PFSK-1 (cell line): Measurements from ENCODE around the gene CRNKL1.

ENCODE experiments used
- REST ChIP-seq, 2 experiments: IDR thresholded peaks; 2 replicates each; pipeline versions ENCODE4 v1.6.1 to v1.8.0; 2011 to 2012; ENCODE audit warnings: low read depth in 2 of 2, low read length in 2 of 2, control low read depth in 1 of 2, inconsistent platforms in 1 of 2, mild to moderate bottlenecking in 1 of 2, moderate library complexity in 1 of 2; ENCODE audit not compliant: insufficient read depth in 1 of 2
- SIN3A ChIP-seq: IDR thresholded peaks from 2 replicates; pipeline ENCODE4 v1.6.1; 2012; ENCODE audit warnings: mild to moderate bottlenecking, low read length, moderate library complexity, borderline replicate concordance; ENCODE audit not compliant: insufficient read depth
- TAF1 ChIP-seq: IDR thresholded peaks from 2 replicates; pipeline ENCODE4 v1.6.1; 2012; ENCODE audit warnings: low read length, control low read depth, borderline replicate concordance; ENCODE audit not compliant: insufficient read depth

GRCh38 chr20:20005342-20005741 lies 46.9 kb downstream of the CRNKL1 start:
- TF ChIP-seq TAF1: no peak
- TF ChIP-seq SIN3A: no peak
- no peak for TF ChIP-seq REST (IDR thresholded peaks at IDR 0.05; ENCODE audit: insufficient read depth in 1 of 2, low read depth in 2 of 2, low read length in 2 of 2)
